HG02981 (cell line): ENCODE results near the gene HS3ST1.
"Not testable (repeated sequence)": the region's sequence is repeated elsewhere in the genome, so short reads cannot be mapped to it uniquely, and the experiment has no call there.

Source experiments
- ATAC-seq: cut with Tn5 transposase; IDR thresholded peaks from one replicate; pipeline ENCODE4 v1.9.1; 2021; ENCODE audit warnings: mild to moderate bottlenecking, moderate library complexity; ENCODE audit not compliant: unreplicated experiment

Gene HS3ST1

GRCh38 chr4:11404431-11404830 is 24.3 kb downstream of the HS3ST1 start:
- ATAC-seq, result no peak

- no peak for ATAC-seq
These were observed 26.5 kb downstream of the HS3ST1 start for GRCh38 chr4:11402192-11402591.

GRCh38 chr4:11399461-11399971 is 29.2 kb downstream of the HS3ST1 start:
- ATAC-seq, result no peak

- peak; percentile 43 for ATAC-seq
These were observed 30.7 kb downstream of the HS3ST1 start for GRCh38 chr4:11397819-11398610.

GRCh38 chr4:11397146-11397545 is 31.5 kb downstream of the HS3ST1 start:
- ATAC-seq, result no peak

GRCh38 chr4:11393551-11393950 is 35.1 kb downstream of the HS3ST1 start:
- ATAC-seq, result no peak

- ATAC-seq, result not testable (repeated sequence)
These were observed 44.6 kb downstream of the HS3ST1 start for GRCh38 chr4:11384072-11384471.

GRCh38 chr4:11376571-11376970 is 52.1 kb downstream of the HS3ST1 start:
- no peak for ATAC-seq

- no peak for ATAC-seq
These were observed 52.5 kb downstream of the HS3ST1 start for GRCh38 chr4:11376146-11376545.

- no peak for ATAC-seq
These were observed 60.0 kb downstream of the HS3ST1 start for GRCh38 chr4:11368701-11369115.

GRCh38 chr4:11367371-11367770 is 61.3 kb downstream of the HS3ST1 start:
- no peak for ATAC-seq

GRCh38 chr4:11366859-11367258 is 61.8 kb downstream of the HS3ST1 start:
- ATAC-seq, result no peak

- ATAC-seq, result no peak
These were observed 63.7 kb downstream of the HS3ST1 start for GRCh38 chr4:11365039-11365438.

GRCh38 chr4:11359591-11359990 is 69.1 kb downstream of the HS3ST1 start:
- no peak for ATAC-seq

GRCh38 chr4:11355226-11355625 is 73.5 kb downstream of the HS3ST1 start:
- no peak for ATAC-seq

- no peak for ATAC-seq
These were observed 74.2 kb downstream of the HS3ST1 start for GRCh38 chr4:11354531-11354930.

- no peak for ATAC-seq
These were observed 80.1 kb downstream of the HS3ST1 start for GRCh38 chr4:11348449-11349088.

- ATAC-seq, result no peak
These were observed 83.8 kb downstream of the HS3ST1 start for GRCh38 chr4:11344916-11345315.

GRCh38 chr4:11343536-11343935 is 85.2 kb downstream of the HS3ST1 start:
- no peak for ATAC-seq
